Fibroblast of the aortic adventitia (primary cell): ENCODE data around the gene DSCAML1. TPM values are rescaled to one million over a fixed set of nuclear protein-coding genes. Genes with fewer than 3 reads are reported as not detected.

Source experiments
- DNase-seq: peaks from one replicate; pipeline ENCODE4 v3.0.0-alpha.2; 2010; ENCODE audit warnings: low read depth
- H3K4me3 ChIP-seq: 2 replicates; pipeline ENCODE4 v1.5.1; 2011; ENCODE audit warnings: low read depth, mild to moderate bottlenecking, control low read depth, low read length, moderate library complexity
- CTCF ChIP-seq: IDR thresholded peaks from 2 replicates; pipeline ENCODE4 v1.5.1; 2011; ENCODE audit warnings: mild to moderate bottlenecking, low read length, control low read depth, inconsistent platforms; ENCODE audit not compliant: insufficient read depth
- total RNA-seq: library from RNA; depleted of rRNA; stranded (reverse); fragments of >200 nt; gene quantifications from 2 replicates; pipeline ENCODE4 v1.2.3, GENCODE V29; 2012; ENCODE audit warnings: low replicate concordance

DSCAML1 gene
- total RNA-seq, 1 donor: not detected

- no peak for DNase-seq
- no peak for TF ChIP-seq CTCF
- no peak overlapping the region for H3K4me3 ChIP-seq
Measured at GRCh38 chr11:117560780-117561530, 236.1 kb downstream of the DSCAML1 start.

- no peak overlapping the region for H3K4me3 ChIP-seq
- DNase-seq: no peak
- TF ChIP-seq CTCF: no peak
Measured at GRCh38 chr11:117559698-117560097, 237.3 kb downstream of the DSCAML1 start.

- no peak for TF ChIP-seq CTCF
- no peak for DNase-seq
- no peak overlapping the region for H3K4me3 ChIP-seq
Measured at GRCh38 chr11:117557361-117557760, 239.7 kb downstream of the DSCAML1 start.

- H3K4me3 ChIP-seq: no peak overlapping the region
- no peak for DNase-seq
- no peak for TF ChIP-seq CTCF
Measured at GRCh38 chr11:117554601-117555333, 242.2 kb downstream of the DSCAML1 start.

- H3K4me3 ChIP-seq: no peak overlapping the region
- DNase-seq: no peak
Measured at GRCh38 chr11:117552626-117553025, 244.4 kb downstream of the DSCAML1 start.

GRCh38 chr11:117551761-117552343 lies 245.2 kb downstream of the DSCAML1 start:
- TF ChIP-seq CTCF: no peak
- no peak overlapping the region for H3K4me3 ChIP-seq
- no peak for DNase-seq

More at GRCh38 chr11:117552626-117553025, 244.4 kb downstream of the DSCAML1 start:
- TF ChIP-seq CTCF: no peak
